Heart left ventricle (tissue), 13 donors: Measurements from ENCODE around the gene PRADC1.

Experiments used
- POLR2A ChIP-seq, 2 donors: fragments of 450-650 bp; IDR thresholded peaks; one replicate each; pipeline ENCODE4 v1.6.1; 2017; ENCODE audit warnings: antibody characterized with exemption in 2 of 2, mild to moderate bottlenecking in 2 of 2, moderate library complexity in 2 of 2
- TF ChIP-seq, protein P1 (sequence below), 12 donors: fragments of 200-600 bp; sonication (generic) in 4 of 12; IDR thresholded peaks; one replicate each; pipeline versions ENCODE4 v1.5.0 to v1.8.0; 2018 to 2022; ENCODE audit warnings: antibody characterized with exemption in 12 of 12, mild to moderate bottlenecking in 5 of 12
- donor health status: ischemic (EF 13 %, LVEDD 7.1; RV severe dilation, severe dysfunction).
- donor health status: DM: no; HTN: yes; CAD: no.
- donor health status: DM: no; HTN: no; CAD: no.
- donor health status: ischemic (EF 25% LVEDD 6.9; RV normal size, moderate dysfunction).
- donor health status: ischemic (EF 25% LVEDD 5.7; RV mildly dilated, moderate dysfunction).
- donor health status: ischemic (EF 35%, LVEDD 5.7; RV mildly dilated, moderate dysfunction).
- donor health status: nonischemic (EF 11% LVEDD 7.7; RV severe dilation, severe dysfunction).
- donor health status: DM: yes; HTN: yes; CAD: no.
- donor health status: PGD.
- donor health status: ischemic (EF 29% LVEDD 5.4; RV normal size, mild dysfunction).
- donor health status: nonischemic (EF 23%, LVEDD 6.1; RV moderate dilation, normal function).

DNA sequence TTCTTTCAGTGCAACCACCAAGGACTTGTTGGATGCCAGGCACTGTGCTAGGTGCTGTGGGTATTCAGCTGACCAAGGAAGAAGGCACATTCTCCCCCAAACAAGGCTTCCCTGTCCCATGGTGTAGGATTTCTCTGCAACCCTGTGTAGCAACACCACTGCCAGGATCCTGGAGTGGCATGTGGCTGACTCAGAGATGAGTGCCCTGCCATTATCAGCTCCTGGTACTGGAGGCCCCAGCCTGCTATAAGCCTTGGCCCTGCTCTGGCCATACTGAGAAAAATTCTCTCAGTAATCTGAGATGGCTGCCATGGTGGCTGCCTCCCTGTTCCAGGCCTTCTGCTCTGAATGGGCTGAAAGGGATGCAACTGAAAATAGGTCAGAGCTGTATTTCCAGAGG is 14.7 kb downstream of the PRADC1 start:
- TF ChIP-seq, protein P1, sequence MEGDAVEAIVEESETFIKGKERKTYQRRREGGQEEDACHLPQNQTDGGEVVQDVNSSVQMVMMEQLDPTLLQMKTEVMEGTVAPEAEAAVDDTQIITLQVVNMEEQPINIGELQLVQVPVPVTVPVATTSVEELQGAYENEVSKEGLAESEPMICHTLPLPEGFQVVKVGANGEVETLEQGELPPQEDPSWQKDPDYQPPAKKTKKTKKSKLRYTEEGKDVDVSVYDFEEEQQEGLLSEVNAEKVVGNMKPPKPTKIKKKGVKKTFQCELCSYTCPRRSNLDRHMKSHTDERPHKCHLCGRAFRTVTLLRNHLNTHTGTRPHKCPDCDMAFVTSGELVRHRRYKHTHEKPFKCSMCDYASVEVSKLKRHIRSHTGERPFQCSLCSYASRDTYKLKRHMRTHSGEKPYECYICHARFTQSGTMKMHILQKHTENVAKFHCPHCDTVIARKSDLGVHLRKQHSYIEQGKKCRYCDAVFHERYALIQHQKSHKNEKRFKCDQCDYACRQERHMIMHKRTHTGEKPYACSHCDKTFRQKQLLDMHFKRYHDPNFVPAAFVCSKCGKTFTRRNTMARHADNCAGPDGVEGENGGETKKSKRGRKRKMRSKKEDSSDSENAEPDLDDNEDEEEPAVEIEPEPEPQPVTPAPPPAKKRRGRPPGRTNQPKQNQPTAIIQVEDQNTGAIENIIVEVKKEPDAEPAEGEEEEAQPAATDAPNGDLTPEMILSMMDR (IDR thresholded peaks at IDR 0.05), result no peak
- no peak for TF ChIP-seq POLR2A (IDR thresholded peaks at IDR 0.05)
